Naive thymus-derived CD4-positive, alpha-beta T cell (primary cell): ENCODE data around the gene PSMC4. TPM values are rescaled to one million over a fixed set of nuclear protein-coding genes. Genes with fewer than 3 reads are reported as not detected.

ENCODE experiments used
- ATAC-seq: fragments of 150-1000 bp; cut with Tn5 transposase; 2 replicates; pipeline ENCODE4 v1.10.0; 2021; ENCODE audit warnings: mild to moderate bottlenecking, moderate library complexity
- CTCF ChIA-PET: fragments of 350-600 bp; sonication (Branson Sonifier 250); formaldehyde crosslinking; loops from one replicate; lab custom pipeline; 2021; ENCODE audit warnings: antibody characterized with exemption; lab: Charles Lee
- POLR2A ChIA-PET: fragments of 350-600 bp; sonication (Branson Sonifier 250); formaldehyde crosslinking; loops from one replicate; lab custom pipeline; 2021; ENCODE audit warnings: antibody characterized with exemption, inconsistent platforms; lab: Charles Lee
- DNase-seq, 9 donors: peaks; one replicate each; pipeline versions ENCODE4 v3.0.0 to v3.0.0-alpha.2; 2020 to 2022; ENCODE audit warnings: mixed read lengths in 1 of 9
- H3K27ac ChIP-seq: one replicate; pipeline ENCODE4 v1.7.0; 2013; ENCODE audit warnings: mild to moderate bottlenecking, low read depth, low read length, moderate library complexity
- H3K27me3 ChIP-seq, 2 donors: one replicate each; pipeline ENCODE4 v1.7.0; 2013; ENCODE audit warnings: low read length in 2 of 2, mild to moderate bottlenecking in 2 of 2, moderate library complexity in 2 of 2; ENCODE audit not compliant: control insufficient read depth in 2 of 2, insufficient read depth in 2 of 2
- H3K36me3 ChIP-seq, 3 experiments: 1 replicate in 2 of 3; 2 replicates in 1 of 3; pipeline ENCODE4 v1.7.0; 2013; ENCODE audit warnings: low read length in 3 of 3, mild to moderate bottlenecking in 3 of 3, moderate library complexity in 1 of 3; ENCODE audit not compliant: insufficient read depth in 3 of 3, control insufficient read depth in 2 of 3
- H3K4me1 ChIP-seq, 2 donors: one replicate each; pipeline ENCODE4 v1.7.0; 2013; ENCODE audit warnings: low read length in 2 of 2, mild to moderate bottlenecking in 2 of 2, moderate library complexity in 1 of 2; ENCODE audit not compliant: control insufficient read depth in 2 of 2, insufficient read depth in 2 of 2
- H3K4me3 ChIP-seq: 2 replicates; pipeline ENCODE4 v1.7.0; 2013; ENCODE audit warnings: mild to moderate bottlenecking, low read length
- H3K9me3 ChIP-seq, 3 experiments: 1 replicate in 2 of 3; 2 replicates in 1 of 3; pipeline ENCODE4 v1.7.0; 2013; ENCODE audit warnings: low read length in 3 of 3; ENCODE audit not compliant: control insufficient read depth in 2 of 3
- H3K27ac Mint-ChIP-seq, 9 donors: one replicate each; pipeline ENCODE4 v1.8.0; 2020 to 2022; ENCODE audit warnings: mixed read lengths in 9 of 9, mild to moderate bottlenecking in 8 of 9, moderate library complexity in 5 of 9, inconsistent platforms in 2 of 9
- H3K27me3 Mint-ChIP-seq, 5 donors: one replicate each; pipeline ENCODE4 v1.8.0; 2021 to 2022; ENCODE audit warnings: mixed read lengths in 5 of 5, mild to moderate bottlenecking in 1 of 5
- H3K36me3 Mint-ChIP-seq, 5 donors: one replicate each; pipeline ENCODE4 v1.8.0; 2020 to 2022; ENCODE audit warnings: mixed read lengths in 5 of 5, mild to moderate bottlenecking in 3 of 5, inconsistent platforms in 1 of 5
- H3K4me1 Mint-ChIP-seq, 7 donors: one replicate each; pipeline ENCODE4 v1.8.0; 2020 to 2022; ENCODE audit warnings: mixed read lengths in 7 of 7, mild to moderate bottlenecking in 3 of 7, inconsistent platforms in 1 of 7
- H3K4me3 Mint-ChIP-seq, 10 donors: one replicate each; pipeline ENCODE4 v1.8.0; 2020 to 2022; ENCODE audit warnings: mild to moderate bottlenecking in 10 of 10, mixed read lengths in 10 of 10, moderate library complexity in 6 of 10, inconsistent platforms in 2 of 10
- H3K9me3 Mint-ChIP-seq, 11 donors: one replicate each; pipeline ENCODE4 v1.8.0; 2020 to 2022; ENCODE audit warnings: mixed read lengths in 11 of 11, mild to moderate bottlenecking in 4 of 11, inconsistent platforms in 1 of 11, moderate library complexity in 1 of 11
- intact Hi-C, 2 donors: fragments of 100-400 bp; cut with micrococcal nuclease; formaldehyde crosslinking; loops; one replicate each; pipeline ENCODE4 v1.15.1; 2023
- polyA plus RNA-seq, 2 donors: library from polyadenylated mRNA; unstranded; fragments of 300-500 nt; fragmentation: Illumina TruSeq; gene quantifications; one replicate each; pipeline ENCODE4 v1.2.3, GENCODE V29; 2021
- total RNA-seq, 6 experiments: library from RNA in 5 of 6; stranded (reverse) in 5 of 6; gene quantifications; 1 replicate in 5 of 6; 2 replicates in 1 of 6; pipeline ENCODE4 v1.2.3 and lab custom pipeline; 2021 to 2026

The PSMC4 gene
- total and polyA plus RNA-seq, 7 experiments from 2014 or later, result 48.7 to 146 (median 72.7) TPM

GRCh38 chr19:39974377-39975155 is 3.6 kb downstream of the PSMC4 start:
- Histone ChIP-seq H3K4me1 (peaks cover 17% of the 10 kb centered on the region in 2 donors), H3K27ac (no peak overlapping the region), H3K4me3 (no peak overlapping the region), H3K9me3 (no peaks in the 10 kb centered on the region), H3K36me3 (peaks cover 5 to 64% (median 6%) of the 10 kb centered on the region in 3 experiments), H3K27me3 (no peaks in the 10 kb centered on the region)
- Mint-ChIP-seq H3K27ac (peak overlapping the region in 3 of 9 donors; percentile 49 to 59 (median 57)), H3K27me3 (no peaks in the 10 kb centered on the region), H3K4me1 (peaks cover 26 to 48% (median 34%) of the 10 kb centered on the region in 7 donors), H3K9me3 (peaks cover 0 to 1% (median 0%) of the 10 kb centered on the region in 11 donors), H3K36me3 (peaks cover 4 to 62% (median 41%) of the 10 kb centered on the region in 5 donors), H3K4me3 (no peak overlapping the region)
- ChIA-PET POLR2A (no interaction called here), CTCF (no interaction called here)
- intact Hi-C loops, result loop anchor here (5.0 to 10.0 kb wide), 7 partner anchors 62 to 740 kb away; partner anchors contain the start of genes SERTAD3 (in 2 of the 2), CCNP (in 1 of the 2), COQ8B (in 1 of the 2) and DYRK1B (in 1 of the 2)
- ATAC-seq, result no peak
- no peak for DNase-seq

- Histone ChIP-seq H3K27ac (no peak overlapping the region), H3K36me3 (peaks cover 7 to 49% (median 11%) of the 10 kb centered on the region in 3 experiments), H3K9me3 (peaks cover 4 to 12% (median 7%) of the 10 kb centered on the region in 3 experiments), H3K4me1 (no peaks in the 10 kb centered on the region), H3K27me3 (no peaks in the 10 kb centered on the region), H3K4me3 (no peak overlapping the region)
- intact Hi-C loops, result no loop called here
- Mint-ChIP-seq H3K27ac (no peak overlapping the region), H3K27me3 (no peaks in the 10 kb centered on the region), H3K9me3 (peaks cover 4 to 46% (median 28%) of the 10 kb centered on the region in 11 donors), H3K4me1 (peaks cover 2 to 22% (median 11%) of the 10 kb centered on the region in 7 donors), H3K36me3 (peaks cover 23 to 86% (median 77%) of the 10 kb centered on the region in 5 donors), H3K4me3 (no peak overlapping the region)
- POLR2A ChIA-PET, result no interaction called here
- ATAC-seq (no peak), DNase-seq (no peak)
- CTCF ChIA-PET, result no interaction called here
Measured at GRCh38 chr19:39982883-39983282, 11.9 kb downstream of the PSMC4 start.

DNA sequence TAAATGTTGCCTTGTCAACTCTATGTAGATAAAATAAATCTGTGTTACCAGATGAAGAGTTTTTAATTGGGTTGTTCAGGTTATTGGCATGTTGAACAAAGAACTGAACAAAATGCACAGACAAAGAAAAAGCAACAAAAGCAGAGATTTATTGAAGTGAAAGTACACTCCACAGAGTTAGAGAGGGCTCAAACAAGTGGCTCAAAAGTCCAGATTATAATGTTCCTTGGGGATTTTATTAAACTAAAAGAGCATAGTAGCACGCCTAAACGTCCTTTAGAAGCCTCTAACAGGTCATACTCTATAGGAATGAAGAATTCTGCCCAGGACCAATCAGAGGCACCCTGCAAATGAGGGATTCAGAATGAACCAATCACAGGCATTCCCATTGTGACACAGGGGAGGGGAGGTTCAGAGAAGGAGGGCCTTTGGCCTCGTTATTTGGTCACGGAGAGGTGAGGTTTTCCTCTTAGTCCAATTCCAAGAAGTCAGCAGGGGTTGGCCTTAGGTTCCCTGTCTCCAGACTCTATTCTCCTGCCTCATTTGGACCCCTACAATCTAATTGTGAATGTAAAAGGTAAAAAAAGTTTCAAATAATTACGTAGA is 12.8 kb downstream of the PSMC4 start:
- peaks cover 4 to 12% (median 7%) of the 10 kb centered on the region in 3 experiments for H3K9me3 ChIP-seq
- no peak overlapping the region for H3K4me3 Mint-ChIP-seq
- POLR2A ChIA-PET, result interaction anchor here (0.6 kb wide), 1 partner anchor 31 kb away, joined by 3 read pairs; no protein-coding TSS in a partner anchor
- no peaks in the 10 kb centered on the region for H3K27me3 ChIP-seq
- H3K4me1 ChIP-seq, result no peaks in the 10 kb centered on the region
- DNase-seq (no peak), ATAC-seq (no peak)
- H3K27me3 Mint-ChIP-seq, result no peaks in the 10 kb centered on the region
- CTCF ChIA-PET, result no interaction called here
- H3K4me3 ChIP-seq, result no peak overlapping the region
- intact Hi-C loops, result loop anchor here in 1 of 2 donors (1.0 kb wide), 1 partner anchor 37 kb away; no protein-coding TSS in a partner anchor
- H3K9me3 Mint-ChIP-seq, result peaks cover 4 to 51% (median 30%) of the 10 kb centered on the region in 11 donors
- H3K36me3 Mint-ChIP-seq, result peaks cover 23 to 79% (median 72%) of the 10 kb centered on the region in 5 donors
- no peak overlapping the region for H3K27ac ChIP-seq
- peaks cover 5 to 39% (median 7%) of the 10 kb centered on the region in 3 experiments for H3K36me3 ChIP-seq
- H3K4me1 Mint-ChIP-seq, result peaks cover 2 to 23% (median 12%) of the 10 kb centered on the region in 7 donors
- H3K27ac Mint-ChIP-seq, result peak overlapping the region in 3 of 9 donors; percentile 4 to 76 (median 62)

GRCh38 chr19:39986643-39987042 is 15.7 kb downstream of the PSMC4 start:
- no peak overlapping the region for H3K27ac Mint-ChIP-seq
- POLR2A ChIA-PET, result interaction anchor here (1.2 to 1.3 kb wide), 2 partner anchors 10 to 16 kb away, joined by 3 to 7 read pairs; partner anchors contain the start of gene ZNF546
- peaks cover 4 to 12% (median 7%) of the 10 kb centered on the region in 3 experiments for H3K9me3 ChIP-seq

GRCh38 chr19:39987167-39987566 is 16.2 kb downstream of the PSMC4 start:
- H3K9me3 ChIP-seq, result peaks cover 4 to 12% (median 7%) of the 10 kb centered on the region in 3 experiments
- peaks cover 19 to 60% (median 51%) of the 10 kb centered on the region in 5 donors for H3K36me3 Mint-ChIP-seq
- POLR2A ChIA-PET, result interaction anchor here (1.2 kb wide), 1 partner anchor 17 kb away, joined by 3 read pairs; no protein-coding TSS in a partner anchor
- ATAC-seq (no peak), DNase-seq (no peak)
- CTCF ChIA-PET, result no interaction called here
- H3K27me3 ChIP-seq, result no peaks in the 10 kb centered on the region
- H3K36me3 ChIP-seq, result peaks cover 0 to 9% (median 0%) of the 10 kb centered on the region in 3 experiments
- H3K27me3 Mint-ChIP-seq, result no peaks in the 10 kb centered on the region
- H3K9me3 Mint-ChIP-seq, result peaks cover 4 to 51% (median 31%) of the 10 kb centered on the region in 11 donors
- H3K4me3 ChIP-seq, result no peak overlapping the region
- no peak overlapping the region for H3K27ac Mint-ChIP-seq
- no peak overlapping the region for H3K27ac ChIP-seq
- H3K4me1 Mint-ChIP-seq, result peaks cover 5 to 52% (median 41%) of the 10 kb centered on the region in 7 donors
- H3K4me3 Mint-ChIP-seq, result no peak overlapping the region
- H3K4me1 ChIP-seq, result peaks cover 0 to 4% of the 10 kb centered on the region in 2 donors
- intact Hi-C loops, result no loop called here

More at GRCh38 chr19:39986643-39987042, 15.7 kb downstream of the PSMC4 start:
- DNase-seq (no peak), ATAC-seq (no peak)
- no peaks in the 10 kb centered on the region for H3K27me3 ChIP-seq
- Mint-ChIP-seq H3K4me1 (peaks cover 5 to 47% (median 36%) of the 10 kb centered on the region in 7 donors), H3K36me3 (peaks cover 19 to 61% (median 51%) of the 10 kb centered on the region in 5 donors), H3K27me3 (no peaks in the 10 kb centered on the region), H3K9me3 (peaks cover 4 to 51% (median 31%) of the 10 kb centered on the region in 11 donors), H3K4me3 (no peak overlapping the region)
- H3K4me3 ChIP-seq, result no peak overlapping the region
- peaks cover 0 to 12% (median 0%) of the 10 kb centered on the region in 3 experiments for H3K36me3 ChIP-seq
- intact Hi-C loops, result no loop called here
- peaks cover 0 to 4% of the 10 kb centered on the region in 2 donors for H3K4me1 ChIP-seq
- CTCF ChIA-PET, result interaction anchor here (0.6 kb wide), 1 partner anchor 213 kb away, joined by 3 read pairs; no protein-coding TSS in a partner anchor
- no peak overlapping the region for H3K27ac ChIP-seq

- Mint-ChIP-seq H3K4me1 (peaks cover 5 to 57% (median 45%) of the 10 kb centered on the region in 7 donors), H3K27ac (no peak overlapping the region), H3K4me3 (no peak overlapping the region), H3K36me3 (peaks cover 19 to 62% (median 49%) of the 10 kb centered on the region in 5 donors), H3K9me3 (peaks cover 4 to 51% (median 31%) of the 10 kb centered on the region in 11 donors), H3K27me3 (no peaks in the 10 kb centered on the region)
- Histone ChIP-seq H3K4me3 (no peak overlapping the region), H3K27me3 (no peaks in the 10 kb centered on the region), H3K27ac (no peak overlapping the region), H3K4me1 (peaks cover 0 to 4% of the 10 kb centered on the region in 2 donors), H3K9me3 (peaks cover 4 to 12% (median 7%) of the 10 kb centered on the region in 3 experiments), H3K36me3 (peaks cover 0 to 9% (median 0%) of the 10 kb centered on the region in 3 experiments)
- DNase-seq, result no peak
- intact Hi-C loops, result no loop called here
- ChIA-PET CTCF (no interaction called here), POLR2A (interaction anchor here (1.2 kb wide), 1 partner anchor 17 kb away, joined by 3 read pairs; no protein-coding TSS in a partner anchor)
- ATAC-seq, result no peak
Measured at GRCh38 chr19:39987596-39987995, 16.6 kb downstream of the PSMC4 start.
